ENCODE data around the gene CABP1. TPM values are rescaled to one million over a fixed set of nuclear protein-coding genes. Genes with fewer than 3 reads are reported as not detected.

CABP1 gene
- total and polyA plus RNA-seq, 9 of the 15 experiments (the other 6 are each of a cell fraction or from before 2014, with no cell fraction given): not detected

DNA sequence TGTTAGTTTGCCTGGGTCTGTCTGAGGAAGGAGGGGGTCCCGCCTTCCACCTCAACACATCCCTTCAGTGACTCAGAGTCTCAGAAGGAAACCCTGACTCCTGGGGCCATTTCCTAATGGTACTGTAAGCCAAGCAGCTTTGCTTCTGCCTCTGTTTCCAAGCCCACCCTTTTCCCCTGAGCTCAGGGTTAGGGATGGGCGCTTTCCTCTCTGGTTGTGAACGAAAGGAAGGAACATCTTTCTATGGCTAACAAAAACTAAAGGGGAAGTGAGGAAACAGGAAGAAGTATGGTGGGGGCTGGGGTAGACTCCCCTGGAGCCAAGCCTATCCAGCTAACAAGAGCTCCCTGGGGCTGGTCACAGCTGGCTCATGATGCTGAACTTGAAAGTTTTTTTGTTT lies 58.2 kb downstream of the CABP1 start:
- H3K4me2 ChIP-seq (ENCODE audit: insufficient read depth, low read length): no peak overlapping the region
- no peak for FAIRE-seq
- 90% methylated on average over 3 of the region's 3 CpGs for WGBS (ENCODE audit: insufficient coverage, low coverage, missing lambda C conversion rate)

GRCh38 chr12:120699553-120699952 lies 59.1 kb downstream of the CABP1 start:
- no peak for DNase-seq (ENCODE audit: extremely low read depth in 1 of 4, low spot score in 3 of 4)
- peaks cover 94% of the 10 kb centered on the region for H3K36me3 ChIP-seq (ENCODE audit: control insufficient read depth, insufficient read depth, low read length)
- no peak overlapping the region for H3K9ac ChIP-seq (ENCODE audit: insufficient read depth in 1 of 2, low read depth in 2 of 2, low read length in 2 of 2)
- H3K79me2 ChIP-seq (ENCODE audit: control insufficient read depth, insufficient read depth, low read length): no peaks in the 10 kb centered on the region
- in situ Hi-C loops (cut with MboI): no loop called here
- H3K9me3 ChIP-seq (replicated peaks; ENCODE audit: control insufficient read depth, insufficient read depth, low read depth, low read length): no peaks in the 10 kb centered on the region
- H3K4me3 ChIP-seq: no peak overlapping the region
- FAIRE-seq: no peak
- no peak overlapping the region for H3K27ac ChIP-seq (ENCODE audit: extremely low read depth, low read depth, low read length)
- no peak for ATAC-seq
- H3K4me2 ChIP-seq (ENCODE audit: insufficient read depth, low read length): no peak overlapping the region
- H3K27me3 ChIP-seq (ENCODE audit: control insufficient read depth in 2 of 2, insufficient read depth in 2 of 2, low read length in 2 of 2): no peaks in the 10 kb centered on the region
- no peaks in the 10 kb centered on the region for H3K4me1 ChIP-seq (replicated peaks in 1 of 2; ENCODE audit: control insufficient read depth in 2 of 2, insufficient read depth in 2 of 2, low read length in 2 of 2)
- BruUV-seq (replicated peaks): no TSS peak
- H2AFZ ChIP-seq (ENCODE audit: low read depth, low read length): no peak overlapping the region
- ChIA-PET POLR2A (interaction anchor here (0.6 to 3.5 kb wide), 3 partner anchors 9 to 505 kb away, joined by 3 to 24 read pairs (median 5); partner anchors contain the start of gene UNC119B), CTCF (ENCODE audit: low intra/inter-chr PET ratio) (interaction anchor here (1.1 kb wide), 1 partner anchor 53 kb away, joined by 4 read pairs; no protein-coding TSS in a partner anchor)
- H4K20me1 ChIP-seq (replicated peaks; ENCODE audit: control insufficient read depth, insufficient read depth, low read length): no peaks in the 10 kb centered on the region
- intact Hi-C loops (cut with micrococcal nuclease): no loop called here
- no peaks in the 10 kb centered on the region for H3K9me1 ChIP-seq (ENCODE audit: control insufficient read depth, insufficient read depth, low read length)
- WGBS (ENCODE audit: insufficient coverage, low coverage, missing lambda C conversion rate): 94% methylated on average over 7 of the region's 7 CpGs
- TF ChIP-seq CREM (IDR thresholded peaks at IDR 0.05; ENCODE audit: low read depth) (no peak), TCF3 (CRISPR knock-in tag; IDR thresholded peaks at IDR 0.05) (no peak), MECOM (CRISPR knock-in tag; IDR thresholded peaks at IDR 0.05) (no peak), WHSC1 (IDR thresholded peaks at IDR 0.05; ENCODE audit: low read length) (no peak), ZSCAN32 (CRISPR knock-in tag; IDR thresholded peaks at IDR 0.05) (no peak), IFI16 (CRISPR knock-in tag; IDR thresholded peaks at IDR 0.05) (no peak), CBFA2T3 (IDR thresholded peaks at IDR 0.05) (no peak), TRIM25 (IDR thresholded peaks at IDR 0.05; ENCODE audit: borderline replicate concordance) (no peak), ZNF778 (CRISPR knock-in tag; IDR thresholded peaks at IDR 0.05) (no peak), RFX5 (IDR thresholded peaks at IDR 0.05; ENCODE audit: low read depth, low read length) (no peak), TBP (optimal IDR thresholded peaks at IDR 0.05; ENCODE audit: low read depth, low read length) (no peak), CBX5 (IDR thresholded peaks at IDR 0.05; ENCODE audit: borderline replicate concordance, low read depth) (no peak)

More for the DNA sequence above, 58.2 kb downstream of the CABP1 start:
- POLR2A ChIA-PET: interaction anchor here (0.6 to 3.5 kb wide), 6 partner anchors 9 to 169 kb away, joined by 3 to 24 read pairs (median 4); partner anchors contain the start of gene UNC119B
- no peaks in the 10 kb centered on the region for H4K20me1 ChIP-seq (replicated peaks; ENCODE audit: control insufficient read depth, insufficient read depth, low read length)
- no peak overlapping the region for H3K27ac ChIP-seq (ENCODE audit: extremely low read depth, low read depth, low read length)
- no peak overlapping the region for H3K9ac ChIP-seq (ENCODE audit: insufficient read depth in 1 of 2, low read depth in 2 of 2, low read length in 2 of 2)
- CTCF ChIA-PET (ENCODE audit: low intra/inter-chr PET ratio): interaction anchor here (1.1 kb wide), 1 partner anchor 52 kb away, joined by 4 read pairs; no protein-coding TSS in a partner anchor
- intact Hi-C loops (cut with micrococcal nuclease) (no loop called here), in situ Hi-C loops (cut with MboI) (no loop called here)
- H3K9me1 ChIP-seq (ENCODE audit: control insufficient read depth, insufficient read depth, low read length): no peaks in the 10 kb centered on the region
- H3K9me3 ChIP-seq (replicated peaks; ENCODE audit: control insufficient read depth, insufficient read depth, low read depth, low read length): no peaks in the 10 kb centered on the region
- ATAC-seq (no peak), DNase-seq (ENCODE audit: extremely low read depth in 1 of 4, low spot score in 3 of 4) (no peak)
- BruUV-seq (replicated peaks): no TSS peak
- no peaks in the 10 kb centered on the region for H3K79me2 ChIP-seq (ENCODE audit: control insufficient read depth, insufficient read depth, low read length)
- H3K4me1 ChIP-seq (replicated peaks in 1 of 2; ENCODE audit: control insufficient read depth in 2 of 2, insufficient read depth in 2 of 2, low read length in 2 of 2): no peaks in the 10 kb centered on the region
- no peak overlapping the region for H3K4me3 ChIP-seq
- H2AFZ ChIP-seq (ENCODE audit: low read depth, low read length): no peak overlapping the region
- no peaks in the 10 kb centered on the region for H3K27me3 ChIP-seq (ENCODE audit: control insufficient read depth in 2 of 2, insufficient read depth in 2 of 2, low read length in 2 of 2)
- H3K36me3 ChIP-seq (ENCODE audit: control insufficient read depth, insufficient read depth, low read length): peaks cover 99% of the 10 kb centered on the region
- TF ChIP-seq SPI1 (IDR thresholded peaks at IDR 0.05; ENCODE audit: borderline replicate concordance, low read depth, low read length): peak; percentile 38; the same call in 1 of the 2 replicates
- TF ChIP-seq PREB (CRISPR knock-in tag; IDR thresholded peaks at IDR 0.05): no peak
